Measurements from ENCODE around the gene MRS2. TPM values are rescaled to one million over a fixed set of nuclear protein-coding genes. Genes with fewer than 3 reads are reported as not detected.

The MRS2 gene
- total and polyA plus RNA-seq, 12 donors = 11.2 to 41.3 (median 27.7) TPM

GRCh38 chr6:24445704-24446103 is 43.0 kb downstream of the MRS2 start:
- Histone ChIP-seq H3K9me3 (replicated peaks in 1 of 3) (no peaks in the 10 kb centered on the region), H3K4me3 (no peak overlapping the region), H3K4me1 (replicated peaks in 1 of 2) (no peaks in the 10 kb centered on the region), H3K36me3 (replicated peaks in 1 of 2) (no peaks in the 10 kb centered on the region), H3K27ac (no peak overlapping the region), H3K27me3 (no peaks in the 10 kb centered on the region)
- WGBS, 4 donors = 64 to 100% (median 69%) methylated on average over 1 to 4 of the region's 4 CpGs
- intact Hi-C loops (cut with DNase I) = no loop called here
- TF ChIP-seq POLR2A (IDR thresholded peaks at IDR 0.05) (no peak), CTCF (IDR thresholded peaks at IDR 0.05) (no peak)
- DNase-seq = no peak

DNA sequence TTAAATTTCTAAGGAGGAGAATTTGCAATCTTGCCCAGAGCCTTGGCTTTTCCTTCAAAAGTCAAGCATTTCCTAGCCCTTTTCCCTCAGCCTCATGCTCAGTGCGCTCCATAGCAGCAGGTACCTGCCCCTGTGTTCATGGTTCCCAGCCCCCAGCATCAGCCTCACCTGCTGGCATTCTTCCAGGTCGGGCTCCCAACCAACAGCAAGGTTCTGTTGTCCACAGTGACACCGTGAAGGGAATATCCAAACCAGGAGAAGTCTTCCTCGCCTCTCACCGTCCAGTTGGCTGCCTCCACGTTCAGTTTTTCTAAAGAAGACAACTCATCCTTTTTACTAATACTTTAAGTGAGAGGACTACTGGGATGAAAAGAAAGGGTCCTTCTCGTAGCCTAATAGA is 43.9 kb downstream of the MRS2 start:
- no peaks in the 10 kb centered on the region for H3K36me3 ChIP-seq (replicated peaks in 1 of 2)
- DNase-seq = no peak
- H3K27ac ChIP-seq = no peak overlapping the region
- H3K4me1 ChIP-seq (replicated peaks in 1 of 2) = no peaks in the 10 kb centered on the region
- TF ChIP-seq POLR2A (IDR thresholded peaks at IDR 0.05) (no peak), CTCF (IDR thresholded peaks at IDR 0.05) (no peak)
- 81 to 90% (median 87%) methylated on average over 7 of the region's 7 CpGs for WGBS, 4 donors
- no peaks in the 10 kb centered on the region for H3K27me3 ChIP-seq
- intact Hi-C loops (cut with DNase I) = no loop called here
- no peaks in the 10 kb centered on the region for H3K9me3 ChIP-seq (replicated peaks in 1 of 3)
- no peak overlapping the region for H3K4me3 ChIP-seq

DNA sequence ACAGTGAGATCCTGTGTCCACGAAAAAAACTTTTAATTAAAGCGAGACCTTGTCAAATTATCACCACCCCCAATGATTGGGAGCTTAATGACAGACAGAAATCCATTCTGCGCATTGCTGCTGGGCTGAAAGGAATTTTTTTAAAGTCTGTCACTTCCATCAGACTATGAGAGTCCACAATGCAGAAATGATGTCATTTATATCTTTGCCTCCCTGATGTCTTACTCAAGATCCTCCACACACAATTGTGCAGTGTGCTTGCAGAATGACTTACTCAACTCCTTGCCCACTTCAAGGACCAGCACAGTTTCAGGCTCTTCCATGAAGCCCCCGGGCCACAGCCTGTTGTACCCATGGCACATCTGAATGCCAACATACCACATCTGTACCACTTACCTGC is 45.7 kb downstream of the MRS2 start:
- H3K9me3 ChIP-seq (replicated peaks in 1 of 3) = no peaks in the 10 kb centered on the region
- no peak overlapping the region for H3K4me3 ChIP-seq
- intact Hi-C loops (cut with DNase I) = no loop called here
- no peaks in the 10 kb centered on the region for H3K36me3 ChIP-seq (replicated peaks in 1 of 2)
- H3K4me1 ChIP-seq (replicated peaks in 1 of 2) = no peaks in the 10 kb centered on the region
- no peak overlapping the region for H3K27ac ChIP-seq
- H3K27me3 ChIP-seq = no peaks in the 10 kb centered on the region
- DNase-seq = no peak
- WGBS, 4 donors = 67 to 86% (median 72%) methylated on average over 4 of the region's 4 CpGs
- TF ChIP-seq CTCF (IDR thresholded peaks at IDR 0.05) (no peak), POLR2A (IDR thresholded peaks at IDR 0.05) (no peak)

GRCh38 chr6:24448828-24449525 is 46.2 kb downstream of the MRS2 start:
- 63 to 82% (median 77%) methylated on average over 9 of the region's 9 CpGs for WGBS, 4 donors
- Histone ChIP-seq H3K4me3 (no peak overlapping the region), H3K36me3 (replicated peaks in 1 of 2) (no peaks in the 10 kb centered on the region), H3K27me3 (no peaks in the 10 kb centered on the region), H3K27ac (no peak overlapping the region), H3K9me3 (replicated peaks in 1 of 3) (no peaks in the 10 kb centered on the region), H3K4me1 (replicated peaks in 1 of 2) (no peaks in the 10 kb centered on the region)
- intact Hi-C loops (cut with DNase I) = no loop called here
- DNase-seq = no peak
- TF ChIP-seq CTCF (IDR thresholded peaks at IDR 0.05) (no peak), POLR2A (IDR thresholded peaks at IDR 0.05) (no peak)

Data from adrenal gland (tissue), 12 donors.